Hepatocyte (in vitro differentiated cells): ENCODE results near the gene SPDYE1. TPM values are rescaled to one million over a fixed set of nuclear protein-coding genes. Genes with fewer than 3 reads are reported as not detected.
"Not testable (repeated sequence)": the region's sequence is repeated elsewhere in the genome, so short reads cannot be mapped to it uniquely, and the experiment has no call there.

Experiments used
- DNase-seq: peaks from one replicate; pipeline ENCODE4 v3.0.0-alpha.2; 2016; ENCODE audit warnings: low spot score
- H2AFZ ChIP-seq: fragments of 200-600 bp; sonication (generic); 2 replicates; pipeline ENCODE4 v1.6.0; 2016; ENCODE audit warnings: antibody characterized with exemption, mild to moderate bottlenecking
- H3K27ac ChIP-seq: fragments of 200-600 bp; sonication (generic); 2 replicates; pipeline ENCODE4 v1.5.1; 2016; ENCODE audit warnings: mild to moderate bottlenecking
- H3K27me3 ChIP-seq: fragments of 200-600 bp; sonication (generic); 2 replicates; pipeline ENCODE4 v1.6.1; 2016
- H3K36me3 ChIP-seq: fragments of 200-600 bp; sonication (generic); replicated peaks from 2 replicates; pipeline ENCODE4 v1.5.1; 2016; ENCODE audit warnings: low read depth; ENCODE audit not compliant: insufficient read depth
- H3K4me1 ChIP-seq: fragments of 200-600 bp; sonication (generic); 2 replicates; pipeline ENCODE4 v1.5.1; 2016; ENCODE audit warnings: mild to moderate bottlenecking, moderate library complexity; ENCODE audit not compliant: insufficient read depth
- H3K4me2 ChIP-seq: fragments of 200-600 bp; sonication (generic); 2 replicates; pipeline ENCODE4 v1.6.0; 2016
- H3K4me3 ChIP-seq: fragments of 200-600 bp; sonication (generic); 2 replicates; pipeline ENCODE4 v1.5.1; 2016; ENCODE audit warnings: mild to moderate bottlenecking
- H3K79me2 ChIP-seq: fragments of 200-600 bp; sonication (generic); 2 replicates; pipeline ENCODE4 v1.6.0; 2017; ENCODE audit warnings: mild to moderate bottlenecking
- H3K9me2 ChIP-seq: fragments of 200-600 bp; sonication (generic); replicated peaks from 2 replicates; pipeline ENCODE4 v1.6.0; 2017; ENCODE audit warnings: mild to moderate bottlenecking; ENCODE audit not compliant: insufficient read depth
- H3K9me3 ChIP-seq: fragments of 200-600 bp; sonication (generic); 2 replicates; pipeline ENCODE4 v1.5.1; 2016; ENCODE audit warnings: low read depth, mild to moderate bottlenecking
- H4K20me1 ChIP-seq: fragments of 200-600 bp; sonication (generic); 2 replicates; pipeline ENCODE4 v1.6.0; 2016; ENCODE audit warnings: mild to moderate bottlenecking; ENCODE audit not compliant: insufficient read depth, poor library complexity, severe bottlenecking
- CTCF ChIP-seq: fragments of 200-600 bp; sonication (generic); IDR thresholded peaks from 2 replicates; pipeline ENCODE4 v1.5.1; 2016; ENCODE audit warnings: antibody characterized with exemption, mild to moderate bottlenecking; ENCODE audit not compliant: poor library complexity
- WGBS: methylation state at CpG from one replicate; pipeline ENCODE4 v1.1.6; 2016; ENCODE audit warnings: low lambda C conversion rate; ENCODE audit errors: missing lambda C conversion rate; 5-methylcytosine and 5-hydroxymethylcytosine counted together
- polyA plus RNA-seq: library from polyadenylated mRNA; unstranded; fragments of >200 nt; fragmentation: Nextera tagmentation; extraction: Ambion mirVana; gene quantifications from 2 replicates; pipeline ENCODE4 v1.2.1, GENCODE V29; 2016
- total RNA-seq: library from RNA; depleted of rRNA; stranded (reverse); fragments of >200 nt; gene quantifications from 2 replicates; pipeline ENCODE4 v1.2.3, GENCODE V29; 2014

SPDYE1 gene
- total and polyA plus RNA-seq, 2 experiments from 2014 or later: 0.99 TPM; not detected in 1

DNA sequence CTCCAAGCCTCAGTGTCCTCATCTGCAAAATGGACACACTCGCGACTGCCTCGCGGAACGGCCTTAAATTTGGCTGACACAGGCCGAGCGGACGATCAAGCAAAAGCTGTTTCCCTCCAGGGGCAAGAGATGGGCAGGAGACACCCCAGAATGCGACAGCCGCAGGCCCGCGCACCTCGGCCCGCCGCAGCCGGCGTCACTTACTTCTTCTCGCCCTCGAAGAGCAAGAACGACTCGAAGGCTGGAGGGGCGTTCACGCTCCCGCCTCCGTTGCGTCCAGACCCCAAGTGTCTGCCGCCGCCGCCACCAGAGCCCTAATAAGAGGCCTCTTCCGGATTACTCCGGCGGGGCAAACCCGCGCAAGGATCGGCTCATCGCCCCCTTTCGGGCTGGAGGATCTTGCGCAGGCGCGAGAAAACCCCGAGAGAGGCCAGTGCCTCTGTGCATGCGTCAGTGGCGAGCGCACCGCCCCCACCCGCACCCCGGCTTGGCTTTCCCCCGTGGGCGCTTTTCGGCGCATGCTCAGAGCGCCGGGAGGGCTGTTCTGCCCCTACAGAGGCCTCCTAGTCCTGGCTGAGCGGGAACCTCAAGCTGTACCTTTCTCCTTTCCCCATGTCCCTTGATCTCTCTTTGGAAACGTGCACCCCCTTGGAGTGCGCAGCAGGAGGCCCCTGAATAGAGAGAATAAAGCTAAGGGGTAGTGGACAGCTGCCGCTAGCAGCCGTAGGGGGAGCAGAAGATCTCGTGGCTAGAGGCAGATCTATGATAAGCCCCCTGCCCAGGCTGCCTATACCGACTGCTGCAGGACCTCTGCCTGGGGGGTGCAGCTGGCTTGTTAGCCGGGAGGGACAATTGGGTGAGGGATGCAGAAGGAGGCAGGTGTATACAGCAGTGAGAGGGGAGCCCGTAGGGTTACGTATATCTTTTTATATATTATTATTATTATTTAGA is 21.4 kb downstream of the SPDYE1 start:
- not testable (repeated sequence) for H4K20me1 ChIP-seq, H3K9me3 ChIP-seq, H3K27me3 ChIP-seq, H3K36me3 ChIP-seq, H3K79me2 ChIP-seq, H3K4me1 ChIP-seq, H3K9me2 ChIP-seq
- peak; percentile 98 for DNase-seq
- Histone ChIP-seq H3K4me2 (peak overlapping the region; percentile 75), H3K4me3 (peak overlapping the region; percentile 90), H2AFZ (peak overlapping the region; percentile 58), H3K27ac (peak overlapping the region; percentile 69)
- TF ChIP-seq CTCF: peak; percentile 86
- 2% methylated on average over 60 of the region's 63 CpGs for WGBS

GRCh38 chr7:44019825-44020224 is 22.1 kb downstream of the SPDYE1 start:
- not testable (repeated sequence) for H2AFZ ChIP-seq, H3K4me1 ChIP-seq, DNase-seq, H3K27ac ChIP-seq, H3K36me3 ChIP-seq, H3K4me2 ChIP-seq, H4K20me1 ChIP-seq, H3K9me3 ChIP-seq, H3K4me3 ChIP-seq, H3K9me2 ChIP-seq, H3K27me3 ChIP-seq, H3K79me2 ChIP-seq
- 97% methylated on average over 6 of the region's 6 CpGs for WGBS

GRCh38 chr7:44022069-44022468 is 24.4 kb downstream of the SPDYE1 start:
- not testable (repeated sequence) for H3K27ac ChIP-seq, H3K79me2 ChIP-seq, H4K20me1 ChIP-seq, H3K4me3 ChIP-seq, DNase-seq, H3K9me3 ChIP-seq, H3K4me1 ChIP-seq, H3K4me2 ChIP-seq, H3K27me3 ChIP-seq, H3K9me2 ChIP-seq, H2AFZ ChIP-seq, H3K36me3 ChIP-seq
- WGBS: 43% methylated on average over 6 of the region's 7 CpGs

DNA sequence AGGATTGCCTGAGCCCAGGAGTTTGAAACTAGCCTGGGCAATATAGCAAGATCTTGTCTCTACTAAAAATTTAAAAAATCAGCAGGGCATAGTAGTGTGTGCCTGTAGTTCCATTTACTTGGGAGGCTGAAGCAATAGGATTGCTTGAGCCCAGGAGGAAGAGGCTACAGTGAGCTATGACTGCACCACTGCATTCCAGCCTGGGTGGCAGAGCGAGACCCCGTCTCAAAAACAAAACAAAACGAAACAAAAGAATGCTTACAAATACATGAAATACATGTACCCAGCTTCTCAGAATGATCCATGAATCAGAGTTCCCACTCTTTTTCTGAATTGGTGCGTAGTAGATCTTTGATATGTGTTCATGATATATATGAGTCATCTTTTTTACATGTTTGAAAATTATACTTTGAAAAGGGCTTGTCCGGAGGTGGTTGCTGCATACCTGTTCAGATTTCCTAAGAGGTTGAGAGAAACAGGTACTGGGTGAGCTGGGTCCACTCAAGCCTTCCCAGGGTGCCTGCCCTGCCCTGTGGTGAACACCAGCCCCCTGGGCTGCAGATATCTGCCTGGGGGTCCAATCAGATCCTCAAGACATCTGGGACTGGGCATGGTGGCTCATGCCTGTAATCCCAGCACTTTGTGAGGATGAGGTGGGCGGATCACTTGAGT is 25.2 kb downstream of the SPDYE1 start:
- not testable (repeated sequence) for H3K27ac ChIP-seq, H3K79me2 ChIP-seq, H3K9me2 ChIP-seq, H3K4me1 ChIP-seq, H3K4me2 ChIP-seq, H4K20me1 ChIP-seq, H3K27me3 ChIP-seq, H3K9me3 ChIP-seq, H3K36me3 ChIP-seq, H2AFZ ChIP-seq, H3K4me3 ChIP-seq, DNase-seq
- 81% methylated on average over 6 of the region's 6 CpGs for WGBS

GRCh38 chr7:44029433-44029832 is 31.7 kb downstream of the SPDYE1 start:
- not testable (repeated sequence) for DNase-seq, H3K79me2 ChIP-seq

DNA sequence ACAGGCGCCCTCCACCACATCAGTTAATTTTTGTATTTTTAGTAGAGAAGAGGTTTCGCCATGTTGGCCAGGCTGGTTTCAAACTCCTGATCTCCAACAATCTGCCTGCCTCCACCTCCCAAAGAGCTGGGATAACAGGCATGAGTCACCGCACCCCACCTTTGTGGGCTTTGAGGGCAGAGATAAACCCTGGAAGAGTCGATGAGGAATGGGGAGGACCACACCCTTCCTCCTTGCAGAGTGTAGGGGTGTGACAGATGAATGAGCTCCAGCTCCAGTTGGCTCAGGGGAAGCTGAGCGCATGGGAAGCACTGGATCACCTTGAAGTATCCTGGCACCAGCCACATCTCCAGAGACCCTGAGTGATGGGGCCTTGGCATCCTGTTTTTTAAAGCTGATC is 32.3 kb downstream of the SPDYE1 start:
- H3K79me2 ChIP-seq, H3K9me3 ChIP-seq, H3K4me2 ChIP-seq, H2AFZ ChIP-seq, H4K20me1 ChIP-seq, H3K4me3 ChIP-seq, H3K27ac ChIP-seq, H3K4me1 ChIP-seq, DNase-seq, H3K27me3 ChIP-seq, H3K9me2 ChIP-seq, H3K36me3 ChIP-seq: not testable (repeated sequence)
- 100% methylated on average over 2 of the region's 5 CpGs for WGBS

More at GRCh38 chr7:44029433-44029832, 31.7 kb downstream of the SPDYE1 start:
- WGBS: no CpG with 5 or more reads among the region's 11 CpGs
- H2AFZ ChIP-seq, H4K20me1 ChIP-seq, H3K9me3 ChIP-seq, H3K27me3 ChIP-seq, H3K4me2 ChIP-seq, H3K36me3 ChIP-seq, H3K4me3 ChIP-seq, H3K27ac ChIP-seq, H3K9me2 ChIP-seq, H3K4me1 ChIP-seq: not testable (repeated sequence)

DNA sequence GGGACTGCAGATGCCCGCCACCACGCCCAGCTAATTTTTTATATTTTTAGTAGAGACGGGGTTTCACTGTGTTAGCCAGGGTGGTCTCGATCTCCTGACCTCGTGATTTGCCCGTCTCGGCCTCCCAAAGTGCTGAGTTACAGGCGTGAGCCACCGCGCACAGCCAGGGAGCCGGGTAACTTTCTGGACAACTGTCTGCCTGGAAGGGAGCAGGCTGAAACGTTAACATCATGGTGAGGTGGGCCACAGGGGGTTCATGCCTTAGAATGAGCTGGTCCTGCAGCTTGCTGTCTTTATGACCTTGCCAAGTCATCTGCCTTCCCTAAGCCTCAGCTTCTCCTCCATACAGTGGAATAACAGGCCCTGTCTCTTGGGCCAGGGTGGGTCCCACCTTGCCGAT is 33.6 kb downstream of the SPDYE1 start:
- not testable (repeated sequence) for H3K27me3 ChIP-seq, H3K79me2 ChIP-seq, H3K9me2 ChIP-seq, DNase-seq, H3K4me1 ChIP-seq, H2AFZ ChIP-seq, H3K4me3 ChIP-seq, H3K36me3 ChIP-seq, H3K4me2 ChIP-seq, H4K20me1 ChIP-seq, H3K27ac ChIP-seq, H3K9me3 ChIP-seq
- 86% methylated on average over 12 of the region's 13 CpGs for WGBS

- not testable (repeated sequence) for DNase-seq, H3K4me1 ChIP-seq, H3K4me2 ChIP-seq, H4K20me1 ChIP-seq, H3K4me3 ChIP-seq, H3K9me3 ChIP-seq, H3K27me3 ChIP-seq, H3K36me3 ChIP-seq, H3K79me2 ChIP-seq, H3K9me2 ChIP-seq, H2AFZ ChIP-seq, H3K27ac ChIP-seq
- WGBS: 86% methylated on average over 6 of the region's 6 CpGs
These were observed 34.3 kb downstream of the SPDYE1 start for GRCh38 chr7:44032031-44032430.
